Fibroblast of skin of scalp (primary cell): Measurements from ENCODE around the gene PTPRD.

Experiments used
- DNase-seq: peaks from one replicate; pipeline ENCODE4 v3.0.0-alpha.2; 2013

PTPRD gene

DNA sequence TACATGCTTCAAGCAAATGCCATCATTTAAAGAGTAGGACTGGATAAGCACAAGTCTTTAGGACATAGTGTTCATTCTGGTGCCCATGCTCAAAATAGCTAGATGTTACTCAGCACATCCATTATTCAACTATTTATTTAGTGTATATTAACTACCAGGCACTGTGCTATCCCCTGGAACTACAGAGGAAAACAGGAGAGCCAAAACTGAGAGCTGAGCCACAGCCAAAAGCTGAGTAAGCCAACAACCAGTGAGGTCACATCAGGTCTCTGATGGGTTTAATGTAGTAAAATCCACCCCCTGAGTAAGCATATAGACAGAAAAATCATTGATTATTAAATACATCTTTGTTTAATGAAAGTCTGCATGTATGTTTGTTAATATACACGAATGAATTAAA, 2343.9 kb downstream of the PTPRD start:
- DNase-seq = no peak

DNA sequence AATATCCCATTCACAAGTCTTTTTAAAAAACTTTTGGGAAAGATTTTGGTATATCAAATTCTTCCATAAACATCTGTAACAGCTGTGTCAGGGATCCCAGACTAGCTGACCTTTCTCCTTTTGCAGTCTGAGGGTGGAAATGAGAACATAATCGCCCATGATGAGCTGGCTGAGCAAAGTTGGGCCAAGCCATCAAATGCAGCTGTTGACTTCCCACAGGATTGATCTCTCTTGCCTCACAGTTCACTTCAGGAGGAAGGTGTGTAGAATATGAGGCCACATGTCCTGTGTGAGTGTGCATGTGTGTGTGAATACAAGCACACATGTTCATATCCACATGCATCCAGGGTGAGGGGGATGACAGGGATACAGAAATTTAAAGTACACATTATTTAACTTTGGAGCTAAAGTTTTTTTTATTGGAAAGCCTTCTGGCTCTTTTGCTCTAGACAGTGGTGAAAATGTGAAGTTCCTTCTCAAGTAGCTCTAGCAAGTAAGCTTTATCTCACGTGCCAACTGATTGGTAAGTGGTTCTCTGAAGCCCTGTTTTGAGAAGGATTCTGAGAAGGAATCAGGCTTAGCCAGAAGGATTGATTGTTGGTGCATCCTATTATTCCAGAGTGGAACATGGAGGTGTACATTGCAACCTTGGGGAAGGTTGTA, 2344.5 kb downstream of the PTPRD start:
- DNase-seq = no peak

DNA sequence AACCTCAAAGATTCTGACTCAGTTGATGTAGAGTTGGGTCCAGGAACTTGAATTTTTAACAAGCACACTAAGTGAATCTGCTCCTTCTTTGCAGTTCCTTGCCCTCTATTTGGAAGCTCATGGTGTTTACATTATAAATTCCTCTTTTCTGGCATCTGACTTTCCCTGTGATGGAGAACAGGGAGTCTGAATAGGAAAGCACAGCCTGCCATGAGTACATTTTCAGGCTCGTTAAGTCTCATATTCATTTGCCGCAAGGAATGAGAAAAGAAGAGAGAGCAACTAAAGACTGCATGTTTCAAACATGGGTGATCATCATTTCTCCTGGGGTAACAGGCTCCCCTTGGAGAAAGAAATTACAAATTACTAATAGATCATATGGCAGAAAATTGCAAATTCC, 2345.2 kb downstream of the PTPRD start:
- no peak for DNase-seq

DNA sequence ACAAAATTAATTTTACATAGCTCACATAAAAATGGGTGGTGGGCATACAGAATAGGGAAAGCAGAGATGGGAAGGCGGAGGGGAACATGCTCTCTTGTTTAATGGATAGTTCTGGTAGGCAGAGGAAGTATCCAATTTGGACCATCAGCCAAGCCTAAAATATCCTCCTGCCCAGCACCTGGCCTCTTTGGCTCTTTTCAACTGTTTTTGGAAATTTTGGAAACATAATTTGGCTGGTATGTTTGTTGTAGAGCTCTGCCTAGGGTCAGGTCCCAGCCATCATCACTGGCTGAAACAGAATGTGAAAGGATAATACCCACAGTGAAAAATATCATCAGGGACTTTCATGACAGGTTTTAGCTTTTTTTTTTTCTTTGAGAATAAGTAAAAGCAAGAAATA, 2345.9 kb downstream of the PTPRD start:
- DNase-seq = no peak

DNA sequence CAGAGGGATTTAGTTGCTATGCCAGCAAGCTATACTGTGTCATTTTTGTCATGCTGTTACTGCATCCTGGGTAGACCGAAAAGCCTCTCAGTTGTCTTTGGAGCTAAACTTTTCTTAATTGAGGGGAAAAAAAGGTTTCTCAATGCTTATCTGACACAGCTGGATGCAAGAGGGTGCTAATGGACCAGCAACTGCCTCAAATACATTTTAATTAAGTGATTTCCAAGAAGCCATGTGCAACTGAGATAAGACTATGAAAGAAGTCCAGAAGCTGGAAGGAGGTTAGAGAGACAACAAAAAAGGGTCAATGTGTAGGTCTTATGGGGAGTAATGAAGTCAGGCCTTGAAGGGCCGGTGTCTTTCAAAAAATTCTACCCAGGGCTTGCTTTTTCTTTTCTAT, 2347.5 kb downstream of the PTPRD start:
- no peak for DNase-seq
